G401 (cell line): ENCODE data around the gene S100A16. TPM values are rescaled to one million over a fixed set of nuclear protein-coding genes. Genes with fewer than 3 reads are reported as not detected.

Experiments used
- total RNA-seq: library from RNA; depleted of rRNA; stranded (reverse); fragments of >200 nt; shearing (Covaris generic); gene quantifications from 2 replicates; pipeline ENCODE4 v1.2.3, GENCODE V29; 2014; rRNA removed

S100A16 gene
- total RNA-seq, 1 experiment from 2014 or later = 81.9 TPM

Other genes with a start within 250 kb of the S100A16 start
- gene S100A12, start 237.5 kb downstream of the S100A16 start, total RNA-seq = not detected in 2 replicates
- gene S100A8, start 222.1 kb downstream of the S100A16 start, total RNA-seq = not detected in 2 replicates
- not detected in 2 replicates for gene S100A7A, start 196.6 kb downstream of the S100A16 start, total RNA-seq
- gene S100A7, start 152.5 kb downstream of the S100A16 start, total RNA-seq = not detected in 2 replicates
- 308 and 563 TPM in 2 replicates for gene S100A6, start 77.1 kb downstream of the S100A16 start, total RNA-seq
- gene S100A5, start 72.2 kb downstream of the S100A16 start, total RNA-seq = 1.5 and 15.4 TPM in 2 replicates
- gene S100A4, start 67.3 kb downstream of the S100A16 start, total RNA-seq = 452 and 453 TPM in 2 replicates
- 0.37 and 4.3 TPM in 2 replicates for gene S100A3, start 63.9 kb downstream of the S100A16 start, total RNA-seq
- gene S100A2, start 47.3 kb downstream of the S100A16 start, total RNA-seq = 10.6 and 10.8 TPM in 2 replicates
- 0.75 TPM in 1 of 2 replicates, not detected in the other for gene S100A14, start 3.2 kb upstream of the S100A16 start, total RNA-seq
- gene S100A13, start 14.4 kb upstream of the S100A16 start, total RNA-seq = 111 and 239 TPM in 2 replicates
- gene S100A1, start 15.3 kb upstream of the S100A16 start, total RNA-seq = 132 and 195 TPM in 2 replicates
- 42.5 and 66.4 TPM in 2 replicates for gene CHTOP, start 20.9 kb upstream of the S100A16 start, total RNA-seq
- gene SNAPIN, start 45.6 kb upstream of the S100A16 start, total RNA-seq = 49.8 and 58.2 TPM in 2 replicates
- 289 and 376 TPM in 2 replicates for gene ILF2, start 57.9 kb upstream of the S100A16 start, total RNA-seq
- 0.12 TPM in 1 of 2 replicates, not detected in the other for gene NPR1, start 65.6 kb upstream of the S100A16 start, total RNA-seq
- gene INTS3, start 114.9 kb upstream of the S100A16 start, total RNA-seq = 20.7 and 21.1 TPM in 2 replicates
- 1.4 and 5.4 TPM in 2 replicates for gene SLC27A3, start 162.3 kb upstream of the S100A16 start, total RNA-seq